ENCODE data around the gene VPS29. TPM values are rescaled to one million over a fixed set of nuclear protein-coding genes. Genes with fewer than 3 reads are reported as not detected.

The VPS29 gene
- total RNA-seq, 2 experiments from 2014 or later: 71.7 to 76.4 TPM

DNA sequence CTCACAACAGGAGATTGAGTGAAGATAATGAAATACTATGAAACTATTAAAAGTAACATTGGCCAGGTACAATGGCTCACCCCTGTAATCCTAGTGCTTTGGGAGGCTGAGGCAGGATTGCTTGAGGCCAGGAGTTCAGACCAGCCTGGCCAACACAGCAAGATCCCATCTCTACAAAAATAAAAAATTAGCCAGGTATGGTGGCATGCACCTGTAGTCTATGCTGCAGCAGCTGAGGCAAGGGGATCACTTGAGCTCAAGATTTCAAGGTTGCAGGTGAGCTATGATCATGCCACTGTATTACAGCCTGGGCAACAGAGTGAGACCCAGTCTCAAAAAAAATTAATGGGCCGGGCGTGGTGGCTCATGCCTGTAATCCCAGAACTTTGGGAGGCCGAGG is 15.1 kb upstream of the VPS29 start:
- Mint-ChIP-seq H3K36me3 (ENCODE audit: low read depth) (no peaks in the 10 kb centered on the region), H3K27me3 (no peaks in the 10 kb centered on the region), H3K27ac (no peak overlapping the region), H3K9me3 (no peaks in the 10 kb centered on the region), H3K4me3 (no peak overlapping the region), H3K4me1 (ENCODE audit: low read depth) (no peaks in the 10 kb centered on the region)
- no peak for TF ChIP-seq CTCF (IDR thresholded peaks at IDR 0.05)
- intact Hi-C loops (cut with micrococcal nuclease): loop anchor here (10.0 kb wide), 1 partner anchor 308 kb away; no protein-coding TSS in a partner anchor
- no peak for DNase-seq
- ChIA-PET CTCF (interaction anchor here (9.8 kb wide), 1 partner anchor 86 kb away, joined by 163 read pairs; no protein-coding TSS in a partner anchor), POLR2A (no interaction called here)
- no peak for ATAC-seq

DNA sequence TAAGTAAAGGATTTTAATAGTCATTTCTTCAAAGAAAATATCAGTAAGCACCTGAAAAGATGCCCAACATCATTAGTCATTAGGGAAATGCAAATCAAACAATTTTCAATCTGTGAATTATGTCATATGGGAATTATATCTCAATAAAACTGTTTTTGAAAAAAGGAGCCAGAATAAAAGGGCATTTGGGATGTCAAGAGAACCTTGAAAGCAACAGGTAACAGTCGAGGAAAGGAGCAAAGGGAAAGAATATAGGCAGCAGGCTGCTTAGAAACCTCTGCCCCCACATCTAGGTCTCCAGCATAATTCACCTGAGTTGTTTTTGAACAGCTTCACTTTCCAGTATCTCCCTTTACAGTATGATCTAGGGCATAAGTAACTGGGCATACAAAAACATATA is 12.5 kb upstream of the VPS29 start:
- Mint-ChIP-seq H3K9me3 (no peaks in the 10 kb centered on the region), H3K4me3 (no peak overlapping the region), H3K36me3 (ENCODE audit: low read depth) (no peaks in the 10 kb centered on the region), H3K27ac (no peak overlapping the region), H3K4me1 (ENCODE audit: low read depth) (no peaks in the 10 kb centered on the region), H3K27me3 (no peaks in the 10 kb centered on the region)
- CTCF ChIA-PET: interaction anchor here (0.6 to 9.8 kb wide), 10 partner anchors 9 to 375 kb away, joined by 3 to 163 read pairs (median 5); partner anchors contain the start of gene ARPC3
- intact Hi-C loops (cut with micrococcal nuclease): loop anchor here (10.0 kb wide), 1 partner anchor 310 kb away; no protein-coding TSS in a partner anchor
- no peak for TF ChIP-seq CTCF (IDR thresholded peaks at IDR 0.05)
- ATAC-seq (no peak), DNase-seq (no peak)
- POLR2A ChIA-PET: no interaction called here

DNA sequence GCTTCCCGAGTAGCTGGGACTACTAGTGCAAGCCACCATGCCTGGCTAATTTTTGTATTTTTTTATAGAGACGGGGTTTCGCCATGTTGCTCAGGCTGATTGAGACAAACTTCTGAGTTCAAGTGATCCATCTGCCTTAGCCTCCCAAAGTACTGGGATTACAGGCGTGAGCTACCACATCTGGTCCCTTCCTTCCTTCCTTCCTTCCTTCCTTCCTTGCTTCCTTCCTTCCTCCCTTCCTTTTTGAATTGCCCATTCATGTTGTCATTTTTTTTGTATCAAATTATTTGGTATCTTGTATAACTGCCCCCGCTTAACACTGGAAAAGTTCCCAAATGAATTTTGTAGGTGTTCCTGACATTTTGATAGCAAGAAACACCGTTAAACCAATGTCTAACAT is 11.9 kb upstream of the VPS29 start:
- CTCF ChIA-PET: interaction anchor here (1.0 to 9.8 kb wide), 12 partner anchors 9 to 104 kb away, joined by 3 to 163 read pairs (median 5); partner anchors contain the start of gene ARPC3
- H3K4me3 Mint-ChIP-seq: no peak overlapping the region
- ATAC-seq: no peak
- no peak overlapping the region for H3K27ac Mint-ChIP-seq
- no peak for TF ChIP-seq CTCF (IDR thresholded peaks at IDR 0.05)
- H3K9me3 Mint-ChIP-seq: no peaks in the 10 kb centered on the region
- intact Hi-C loops (cut with micrococcal nuclease): loop anchor here (2.0 to 10.0 kb wide), 2 partner anchors 87 to 311 kb away; no protein-coding TSS in a partner anchor
- POLR2A ChIA-PET: interaction anchor here (1.1 kb wide), 1 partner anchor 45 kb away, joined by 3 read pairs; the partner anchor contains the start of gene FAM216A
- H3K27me3 Mint-ChIP-seq: no peaks in the 10 kb centered on the region
- H3K36me3 Mint-ChIP-seq (ENCODE audit: low read depth): no peaks in the 10 kb centered on the region
- H3K4me1 Mint-ChIP-seq (ENCODE audit: low read depth): no peaks in the 10 kb centered on the region
- no peak for DNase-seq

DNA sequence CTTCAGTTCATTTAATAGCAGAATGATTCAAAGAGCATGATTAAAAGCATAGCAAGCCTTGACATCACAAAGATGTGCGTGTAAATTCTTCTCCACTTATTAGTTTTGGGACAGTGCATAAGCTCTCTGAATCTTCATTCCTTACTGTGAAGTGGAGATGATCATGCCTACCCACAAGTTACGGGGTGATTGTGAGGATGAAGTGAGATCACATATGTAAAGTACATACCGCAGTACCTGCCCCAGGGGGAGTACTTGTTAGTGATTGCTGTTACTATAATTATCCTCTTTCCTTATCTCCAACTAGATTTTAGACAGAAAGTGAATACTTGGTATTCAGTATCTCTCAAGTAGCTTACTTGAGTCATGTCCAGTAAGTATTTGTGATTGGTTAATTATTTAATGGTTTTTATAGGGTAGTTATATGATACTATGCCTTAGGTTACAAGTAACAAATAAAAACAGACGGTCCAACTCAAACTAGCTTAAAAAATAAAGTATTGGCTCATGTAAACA is 6.2 kb upstream of the VPS29 start:
- ATAC-seq: no peak
- intact Hi-C loops (cut with micrococcal nuclease): no loop called here

More for the DNA sequence above, 6.2 kb upstream of the VPS29 start:
- H3K27ac Mint-ChIP-seq: no peak overlapping the region
- no peak overlapping the region for H3K4me3 Mint-ChIP-seq
- H3K36me3 Mint-ChIP-seq (ENCODE audit: low read depth): peaks cover 4% of the 10 kb centered on the region
- POLR2A ChIA-PET: interaction anchor here (0.6 kb wide), 1 partner anchor 521 kb away, joined by 5 read pairs; no protein-coding TSS in a partner anchor
- CTCF ChIA-PET: interaction anchor here (9.8 kb wide), 1 partner anchor 95 kb away, joined by 163 read pairs; no protein-coding TSS in a partner anchor
- TF ChIP-seq CTCF (IDR thresholded peaks at IDR 0.05): no peak
- H3K4me1 Mint-ChIP-seq (ENCODE audit: low read depth): peaks cover 2% of the 10 kb centered on the region
- H3K27me3 Mint-ChIP-seq: no peaks in the 10 kb centered on the region
- H3K9me3 Mint-ChIP-seq: peaks cover 2% of the 10 kb centered on the region
- no peak for DNase-seq

All from activated CD8-positive, alpha-beta T cell treated with anti-CD3 and anti-CD28 coated beads for 36 hours (primary cell).